Fibroblast of upper back skin (primary cell): ENCODE results near the gene FRS2.

ENCODE experiments used
- DNase-seq: peaks from one replicate; pipeline ENCODE4 v3.0.0-alpha.2; 2013

FRS2 gene

GRCh38 chr12:69544087-69544486 lies 73.9 kb downstream of the FRS2 start:
- no peak for DNase-seq

GRCh38 chr12:69545081-69545480 lies 74.9 kb downstream of the FRS2 start:
- peak; percentile 9 for DNase-seq

GRCh38 chr12:69546693-69547438 lies 76.7 kb downstream of the FRS2 start:
- DNase-seq = no peak

DNA sequence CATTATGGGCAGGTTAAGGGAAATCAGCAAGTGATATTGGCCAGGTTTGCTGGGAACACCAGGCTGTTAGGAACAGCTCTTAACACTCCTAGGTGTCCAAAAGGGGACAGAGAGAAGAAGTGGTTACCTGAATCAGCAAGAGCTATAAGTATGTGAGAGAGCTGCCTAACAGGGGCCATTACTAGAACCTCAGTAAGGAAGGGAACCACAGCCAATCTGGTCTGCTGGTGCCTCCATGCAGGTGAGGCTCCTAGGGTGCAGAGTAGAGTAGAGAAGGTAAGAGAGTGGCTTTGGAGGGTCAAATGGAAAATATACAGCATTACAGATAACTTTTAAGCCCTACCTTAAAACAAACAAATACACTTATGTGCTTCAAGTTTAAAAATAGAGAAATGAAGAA lies 78.5 kb downstream of the FRS2 start:
- no peak for DNase-seq

GRCh38 chr12:69550569-69551350 lies 80.6 kb downstream of the FRS2 start:
- DNase-seq = no peak

DNA sequence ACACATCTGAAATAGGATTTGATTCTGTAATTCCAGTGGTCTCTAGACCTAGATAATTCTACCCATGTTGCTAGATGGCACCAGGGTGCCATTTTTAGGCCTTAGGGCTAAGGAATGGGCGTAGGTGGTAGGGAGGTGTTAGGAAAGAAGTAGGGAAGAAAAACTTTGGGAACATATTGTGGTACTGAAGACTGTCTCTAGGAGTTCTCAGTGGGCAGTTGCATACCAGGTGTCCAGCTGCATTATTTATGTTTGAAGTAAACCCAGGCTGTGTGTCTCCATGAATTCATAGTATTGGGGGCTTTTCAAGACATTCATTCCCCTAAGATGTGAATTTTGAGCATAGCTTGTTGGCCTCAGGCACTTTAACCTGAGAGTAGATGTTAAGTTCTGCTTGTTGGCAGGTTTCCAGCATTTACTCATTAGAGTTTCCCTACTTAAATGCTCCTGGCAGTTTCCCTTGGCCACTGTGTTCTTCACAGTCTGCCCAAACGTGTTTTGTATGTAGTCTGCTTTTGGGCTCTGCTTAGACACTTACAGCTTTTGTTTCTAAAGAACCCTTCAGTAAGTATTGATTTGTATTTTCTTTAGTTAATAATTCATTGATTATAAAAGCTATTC lies 83.5 kb downstream of the FRS2 start:
- peak; percentile 63 for DNase-seq

GRCh38 chr12:69555461-69555860 lies 85.3 kb downstream of the FRS2 start:
- peak; percentile 98 for DNase-seq

- DNase-seq = no peak
Measured at GRCh38 chr12:69556383-69556782, 86.2 kb downstream of the FRS2 start.

DNA sequence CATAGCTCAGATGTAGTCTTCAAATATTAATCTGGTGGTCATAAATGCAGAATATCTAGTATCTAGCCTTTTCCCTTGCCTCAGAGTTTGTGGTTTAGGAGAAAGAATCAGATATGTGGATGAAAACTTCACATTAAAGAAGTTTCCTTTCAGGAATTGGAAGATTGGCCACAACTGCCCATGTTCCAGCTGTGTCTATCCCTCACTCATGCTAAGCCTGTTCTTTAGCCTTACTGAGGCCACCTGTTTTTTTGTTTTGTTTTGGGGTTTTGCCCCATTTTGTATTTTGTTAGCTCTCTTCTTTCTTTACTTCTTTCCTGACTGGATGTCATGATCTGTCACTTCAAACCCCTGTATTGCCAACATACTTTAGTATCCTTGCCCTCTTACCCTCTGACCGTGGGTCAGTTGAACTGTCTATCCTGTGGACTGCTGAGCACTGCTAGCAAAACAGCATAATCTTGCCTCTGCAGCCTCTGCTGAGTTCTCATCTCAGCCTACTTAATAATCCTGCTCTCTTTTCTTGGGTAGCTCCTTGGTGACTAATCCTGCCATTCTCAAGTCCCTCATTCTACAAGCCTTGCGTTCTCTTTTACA lies 93.1 kb downstream of the FRS2 start:
- no peak for DNase-seq

DNA sequence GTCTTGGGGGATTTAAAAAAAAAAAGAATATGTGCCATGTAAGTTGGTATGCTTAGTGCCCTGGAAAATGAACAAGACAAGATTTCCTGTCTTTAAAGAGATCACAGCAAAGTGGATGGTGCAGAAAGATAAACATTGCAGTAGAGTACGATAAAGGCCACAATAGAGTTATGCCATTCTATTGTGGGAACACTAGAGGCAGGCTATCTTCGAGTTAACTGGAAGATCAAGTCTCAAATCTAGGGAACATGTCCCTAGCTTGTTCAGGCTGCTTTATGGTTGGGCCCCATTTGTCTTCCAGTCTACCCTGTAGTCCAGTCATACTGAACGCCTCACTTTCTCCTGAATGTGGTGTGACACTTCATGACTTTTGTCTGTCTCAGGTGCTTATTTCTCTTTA lies 96.4 kb downstream of the FRS2 start:
- no peak for DNase-seq

DNA sequence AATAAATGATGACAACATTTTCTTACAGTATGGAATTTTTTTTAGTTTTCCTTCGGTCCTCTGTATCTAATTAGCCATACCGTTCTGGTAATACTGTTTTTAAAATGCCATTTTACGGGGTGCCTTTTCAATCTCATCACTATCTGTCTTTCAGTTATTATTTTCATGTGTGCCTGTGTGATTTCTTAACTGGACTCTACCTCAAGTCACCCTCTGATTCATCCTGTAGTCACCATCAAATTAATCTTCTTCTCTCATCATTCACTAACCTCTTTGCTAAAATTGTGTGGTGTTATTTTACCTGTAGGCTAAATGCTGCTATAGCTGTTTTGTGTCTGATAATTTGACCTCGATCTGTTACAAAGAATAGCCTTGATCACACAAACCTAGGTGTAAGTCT lies 99.0 kb downstream of the FRS2 start:
- DNase-seq = peak; percentile 65

DNA sequence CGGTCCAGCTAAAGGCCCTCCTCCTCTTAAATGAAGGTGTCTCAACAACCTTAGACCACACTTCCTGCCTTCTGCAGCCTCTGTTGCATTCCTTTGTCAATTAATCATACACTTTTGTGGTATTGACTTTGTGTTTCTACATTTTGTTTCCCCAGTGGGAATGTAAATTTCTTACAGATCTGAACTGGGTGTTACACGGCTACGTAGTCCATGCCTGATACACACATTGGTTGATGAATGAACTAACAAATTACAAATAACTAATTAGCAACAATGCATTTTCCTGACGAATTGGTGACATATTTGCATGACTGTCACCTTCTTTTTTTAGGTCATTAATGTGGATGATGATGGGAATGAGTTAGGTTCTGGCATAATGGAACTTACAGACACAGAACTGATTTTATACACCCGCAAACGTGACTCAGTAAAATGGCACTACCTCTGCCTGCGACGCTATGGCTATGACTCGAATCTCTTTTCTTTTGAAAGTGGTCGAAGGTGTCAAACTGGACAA lies 99.9 kb downstream of the FRS2 start:
- peak; percentile 82 for DNase-seq

GRCh38 chr12:69570545-69571399 lies 100.6 kb downstream of the FRS2 start:
- DNase-seq = peak; percentile 66

DNA sequence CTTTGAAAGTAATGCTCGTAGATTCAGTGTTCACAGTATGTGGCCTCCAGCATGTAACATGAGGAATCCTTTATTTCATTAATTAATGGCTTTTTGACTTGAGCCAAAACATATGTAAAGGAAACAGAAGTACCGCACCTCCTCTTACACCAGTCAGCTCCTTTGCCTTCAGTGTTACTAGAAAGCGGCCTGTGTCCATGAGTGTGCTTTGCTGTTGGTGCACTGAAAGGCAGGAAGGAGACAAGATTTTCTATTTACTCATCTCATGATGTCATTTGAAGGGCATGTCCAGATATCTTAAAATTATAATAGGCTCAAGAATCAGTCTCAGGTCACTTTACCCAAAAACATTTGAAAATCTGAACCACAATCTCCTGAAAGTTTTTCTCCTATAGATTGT lies 105.2 kb downstream of the FRS2 start:
- DNase-seq = peak; percentile 16

DNA sequence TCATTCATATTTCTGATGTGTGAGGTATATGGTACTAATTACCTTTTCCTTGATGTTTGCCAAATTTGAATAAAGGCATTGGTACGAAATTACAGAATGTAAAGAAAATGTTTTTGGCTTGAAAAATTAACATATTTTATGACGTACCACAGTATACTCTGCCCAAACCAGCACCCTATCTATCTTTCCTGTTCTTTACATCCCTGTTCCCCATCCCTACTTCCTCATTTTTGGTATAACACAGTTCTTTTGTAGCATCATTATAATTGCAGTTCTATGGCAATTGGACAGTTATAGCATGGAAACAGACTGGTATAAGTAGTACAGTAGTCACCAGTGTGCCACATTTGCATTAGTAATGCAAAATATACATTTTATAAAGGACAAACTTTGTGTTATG lies 108.1 kb downstream of the FRS2 start:
- DNase-seq = no peak

DNA sequence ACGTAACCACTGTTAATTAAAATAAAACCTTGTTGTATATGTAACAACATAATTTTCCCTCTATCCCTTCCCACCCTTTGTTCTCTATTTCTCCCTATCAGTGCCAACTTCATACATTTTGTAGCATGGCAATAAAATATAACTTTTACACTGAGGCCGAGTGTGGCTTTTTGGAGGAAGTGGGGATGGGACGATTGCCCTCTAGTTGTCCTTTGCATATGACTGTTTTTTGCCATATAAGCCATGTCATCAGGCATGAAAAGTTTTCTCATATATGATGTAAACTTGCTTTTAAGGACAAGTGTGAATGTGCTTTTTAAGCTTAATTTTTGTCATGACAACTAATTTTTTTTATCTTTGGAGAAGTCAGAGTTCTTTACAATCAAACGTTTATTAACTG lies 108.8 kb downstream of the FRS2 start:
- DNase-seq = no peak

GRCh38 chr12:69580074-69580473 lies 109.9 kb downstream of the FRS2 start:
- no peak for DNase-seq

DNA sequence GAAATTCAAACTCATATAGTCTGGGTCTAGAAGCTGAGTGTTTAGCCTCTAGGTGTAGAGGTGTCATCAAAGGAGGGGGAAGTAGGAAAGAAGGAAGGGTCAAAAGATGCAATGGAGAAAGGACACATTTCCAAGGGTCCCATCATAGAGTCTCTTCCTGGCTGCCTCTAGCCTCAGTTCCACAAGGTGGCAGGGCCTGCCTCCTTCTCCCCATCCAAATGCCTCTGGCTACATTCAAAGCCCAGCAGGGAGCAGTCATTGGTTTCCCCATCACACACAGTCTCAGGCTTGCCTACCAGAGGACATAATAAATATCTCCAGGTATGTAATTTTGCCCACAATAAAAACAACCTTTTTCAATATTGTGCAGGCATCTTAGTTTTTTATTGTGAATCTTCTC lies 113.0 kb downstream of the FRS2 start:
- DNase-seq = no peak

GRCh38 chr12:69585189-69586062 lies 115.2 kb downstream of the FRS2 start, which contains the start of gene CCT2:
CCT2 (plus strand) TSS chr12:69585459; CDS start chr12:69585522, 63 bp downstream.
- peak; percentile 95 for DNase-seq

DNA sequence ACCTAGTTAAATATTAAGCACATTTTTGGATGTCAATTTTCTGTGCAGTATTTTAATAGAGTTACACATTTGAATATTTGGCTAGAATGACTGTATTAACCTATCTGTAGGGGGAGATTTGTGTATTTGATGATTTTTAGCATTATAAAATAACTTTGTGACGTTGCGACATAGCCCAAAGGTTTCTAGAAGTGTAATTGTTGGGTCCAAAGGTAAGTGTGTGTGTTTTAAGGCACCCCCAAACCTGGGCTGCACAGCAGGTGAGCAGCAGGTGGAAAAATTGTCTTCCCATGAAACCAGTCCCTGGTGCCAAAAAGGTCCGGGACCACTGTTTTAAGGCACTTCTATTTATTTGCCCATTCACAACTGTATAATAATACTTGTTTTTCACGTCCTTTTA lies 118.3 kb downstream of the FRS2 start:
- no peak for DNase-seq

DNA sequence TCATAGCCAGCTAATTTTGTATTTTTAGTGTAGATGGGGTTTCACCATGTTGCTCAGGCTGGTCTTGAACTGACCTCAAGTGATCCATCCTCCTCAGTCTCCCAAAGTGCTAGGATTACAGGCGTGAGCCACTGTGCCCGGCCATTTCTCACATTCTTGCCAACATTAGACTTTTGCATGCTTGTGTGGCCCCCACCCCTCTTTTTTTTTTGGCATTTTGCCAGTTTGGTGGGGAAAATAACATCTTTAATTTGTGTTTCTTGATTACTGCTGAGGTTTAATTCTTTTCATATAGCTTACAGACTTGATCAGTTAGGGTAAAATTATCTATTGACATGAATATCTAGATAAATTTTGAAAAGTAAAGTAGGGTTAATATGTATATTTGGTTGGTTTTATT lies 118.9 kb downstream of the FRS2 start:
- DNase-seq = no peak
